ENCODE data around the gene MYOM1.
"Not testable (repeated sequence)": the region's sequence is repeated elsewhere in the genome, so short reads cannot be mapped to it uniquely, and the experiment has no call there.

MYOM1 gene

DNA sequence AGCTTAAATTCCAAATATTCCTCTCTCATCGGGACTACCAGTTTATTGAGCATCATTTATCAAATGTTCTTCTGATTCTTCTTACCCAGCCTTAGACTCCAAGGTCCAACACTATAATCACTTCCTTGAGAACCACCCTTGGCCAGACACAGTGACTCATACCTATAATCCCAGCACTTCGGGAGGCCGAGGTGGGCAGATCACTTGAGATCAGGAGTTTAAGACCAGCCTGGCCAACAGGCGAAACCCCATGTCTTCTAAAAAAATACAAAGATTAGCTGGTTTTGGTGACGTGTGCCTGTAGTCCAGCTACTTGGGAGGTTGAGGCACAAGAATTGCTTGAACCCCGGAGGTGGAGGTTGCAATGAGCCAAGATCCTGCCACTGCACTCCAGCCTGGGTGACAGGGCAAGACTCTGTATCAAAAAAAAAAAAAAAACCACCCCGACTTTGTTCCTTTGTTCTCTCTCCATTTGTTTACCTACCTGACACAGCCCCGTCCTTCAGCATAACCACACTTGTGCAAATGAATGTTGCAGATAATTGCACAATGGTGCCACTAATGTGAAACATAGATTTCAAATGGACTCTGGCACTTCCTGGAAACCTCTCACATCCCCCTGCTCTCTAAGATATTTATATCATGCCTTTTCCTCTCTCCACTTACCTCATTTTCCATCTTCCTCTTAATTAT is 167.9 kb downstream of the MYOM1 start:
- no peak for DNase-seq

DNA sequence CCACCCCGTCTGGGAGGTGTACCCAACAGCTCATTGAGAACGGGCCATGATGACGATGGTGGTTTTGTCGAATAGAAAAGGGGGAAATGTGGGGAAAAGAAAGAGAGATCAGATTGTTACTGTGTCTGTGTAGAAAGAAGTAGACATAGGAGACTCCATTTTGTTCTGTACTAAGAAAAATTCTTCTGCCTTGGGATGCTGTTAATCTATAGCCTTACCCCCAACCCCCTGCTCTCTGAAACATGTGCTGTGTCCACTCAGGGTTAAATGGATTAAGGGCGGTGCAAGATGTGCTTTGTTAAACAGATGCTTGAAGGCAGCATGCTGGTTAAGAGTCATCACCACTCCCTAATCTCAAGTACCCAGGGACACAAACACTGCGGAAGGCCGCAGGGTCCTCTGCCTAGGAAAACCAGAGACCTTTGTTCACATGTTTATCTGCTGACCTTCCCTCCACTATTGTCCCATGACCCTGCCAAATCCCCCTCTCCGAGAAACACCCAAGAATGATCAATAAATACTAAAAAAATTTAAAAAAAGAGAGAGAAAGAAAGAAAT is 169.8 kb downstream of the MYOM1 start:
- not testable (repeated sequence) for DNase-seq

DNA sequence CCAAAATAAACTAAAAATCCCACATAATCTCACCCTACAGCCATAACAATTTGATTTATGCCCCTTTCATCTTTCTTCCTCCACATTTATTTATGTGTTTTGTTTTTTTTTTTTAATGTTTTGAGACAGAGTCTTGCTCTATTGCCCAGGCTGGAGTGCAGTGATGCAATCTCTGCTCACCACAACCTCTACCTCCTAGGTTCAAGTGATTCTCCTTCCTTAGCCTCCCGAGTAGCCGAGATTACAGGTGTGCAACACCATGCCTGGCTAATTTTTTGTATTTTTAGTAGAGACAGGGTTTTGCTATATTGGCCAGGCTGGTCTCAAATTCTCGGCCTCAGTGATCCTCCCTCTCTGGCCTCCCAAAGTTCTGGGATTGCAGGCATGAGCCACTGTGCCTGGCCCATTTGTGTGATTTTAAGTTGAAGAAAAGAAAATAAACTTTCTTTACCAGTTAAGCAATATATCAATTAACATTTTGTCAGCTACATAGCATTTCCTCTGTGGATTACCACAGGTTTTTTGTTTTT is 170.9 kb downstream of the MYOM1 start:
- DNase-seq = no peak

DNA sequence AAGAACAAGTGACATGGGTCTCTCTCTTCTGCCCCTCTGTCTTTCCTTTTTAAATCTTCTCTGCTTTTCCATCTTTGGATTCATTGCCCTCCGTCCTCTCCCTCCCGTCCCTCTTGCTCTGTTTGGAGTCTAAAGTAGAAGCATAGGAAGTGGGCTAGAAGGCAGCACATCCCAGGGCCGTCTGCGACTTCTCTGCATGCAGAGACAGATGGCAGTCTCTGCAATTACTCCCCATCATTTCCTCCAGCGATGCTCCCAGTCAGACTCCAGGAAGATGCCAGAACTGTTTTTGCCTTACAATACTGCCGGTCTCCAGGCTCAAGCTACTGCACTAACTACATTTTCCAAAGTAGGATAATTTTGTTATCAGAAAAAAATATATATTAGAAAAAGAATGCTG is 171.6 kb downstream of the MYOM1 start:
- peak; percentile 59 for DNase-seq

DNA sequence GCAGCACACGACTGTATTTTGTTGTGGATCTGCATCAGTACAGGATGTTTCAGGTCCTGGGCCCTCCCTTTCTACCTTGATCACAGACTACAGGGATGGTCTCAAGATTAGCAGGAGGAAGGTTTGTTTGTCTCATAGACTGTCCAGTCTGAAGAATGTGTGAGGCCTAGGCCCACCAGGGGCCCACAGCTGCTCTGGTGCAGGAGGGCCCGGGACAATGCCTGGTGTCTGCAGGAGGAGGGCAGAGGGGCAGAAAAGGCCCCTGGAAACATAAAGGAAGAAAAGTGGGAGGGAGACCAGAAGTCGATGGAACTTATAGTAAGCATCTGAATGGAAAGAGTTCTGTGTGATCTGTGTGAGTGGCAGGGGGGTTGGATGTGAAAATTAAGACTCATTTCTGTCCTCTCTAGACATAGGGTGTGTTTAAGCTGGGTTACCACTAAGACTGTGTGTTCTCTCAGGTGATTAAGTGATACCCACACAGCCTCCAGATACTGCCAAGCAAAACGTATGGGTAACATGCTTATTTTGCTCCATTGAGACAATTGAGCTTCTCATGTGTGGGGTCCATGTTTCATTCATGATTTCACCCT is 173.5 kb downstream of the MYOM1 start:
- DNase-seq = no peak

DNA sequence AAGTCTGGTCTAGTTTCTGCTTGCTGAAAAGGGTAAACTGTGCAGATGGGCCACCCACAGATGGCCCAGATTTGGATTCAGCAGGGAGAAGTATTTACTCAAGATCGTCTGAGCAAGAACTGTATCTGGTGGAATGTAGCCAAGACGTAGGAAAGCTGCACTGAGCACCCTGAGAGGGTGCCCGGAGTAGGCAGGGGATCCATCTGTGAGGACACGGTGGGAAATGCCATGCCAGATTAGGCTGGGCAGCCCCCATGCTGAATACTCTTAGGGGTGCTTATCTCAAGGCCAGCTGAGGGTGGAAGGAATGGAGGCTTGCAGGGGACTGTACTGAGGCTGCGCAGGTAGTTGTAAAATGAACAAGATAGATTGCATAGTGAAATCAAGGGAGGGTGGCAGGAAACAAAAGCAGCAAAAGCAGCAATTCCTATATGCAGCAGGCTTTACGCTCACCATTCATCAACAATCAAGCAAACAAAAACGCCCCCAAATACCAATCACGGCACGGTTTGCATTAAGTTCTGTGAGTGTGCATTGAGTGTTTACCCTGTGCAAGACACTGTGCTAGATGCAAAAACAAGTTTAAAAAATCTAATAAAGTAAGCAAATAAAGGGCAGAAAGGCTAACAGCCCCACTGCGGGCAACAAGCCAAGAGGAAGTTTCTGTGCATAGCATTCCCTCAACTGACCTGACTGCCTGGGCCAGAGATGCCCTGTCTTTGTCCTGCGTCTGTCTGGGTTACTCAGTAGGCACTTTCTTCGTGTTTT is 174.7 kb downstream of the MYOM1 start:
- peak; percentile 73 for DNase-seq

DNA sequence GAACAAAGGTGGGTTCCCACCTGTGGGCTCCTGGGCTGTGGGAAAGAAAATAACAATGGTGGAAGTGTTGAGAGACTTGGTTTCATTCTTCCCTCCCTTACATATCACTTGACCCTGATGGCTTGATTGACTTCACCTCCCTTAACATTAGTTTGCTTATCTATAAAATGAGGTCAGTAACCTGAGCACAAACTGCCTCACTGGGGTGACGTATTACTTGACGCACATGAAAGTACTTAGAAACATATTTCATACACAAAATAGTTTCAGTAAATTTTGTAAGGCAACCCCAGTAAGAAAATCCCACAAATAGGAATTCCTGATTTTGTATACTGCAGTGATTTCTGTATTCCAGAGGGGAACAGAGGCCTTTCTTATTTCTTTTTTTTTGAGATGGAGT is 177.4 kb downstream of the MYOM1 start:
- no peak for DNase-seq

DNA sequence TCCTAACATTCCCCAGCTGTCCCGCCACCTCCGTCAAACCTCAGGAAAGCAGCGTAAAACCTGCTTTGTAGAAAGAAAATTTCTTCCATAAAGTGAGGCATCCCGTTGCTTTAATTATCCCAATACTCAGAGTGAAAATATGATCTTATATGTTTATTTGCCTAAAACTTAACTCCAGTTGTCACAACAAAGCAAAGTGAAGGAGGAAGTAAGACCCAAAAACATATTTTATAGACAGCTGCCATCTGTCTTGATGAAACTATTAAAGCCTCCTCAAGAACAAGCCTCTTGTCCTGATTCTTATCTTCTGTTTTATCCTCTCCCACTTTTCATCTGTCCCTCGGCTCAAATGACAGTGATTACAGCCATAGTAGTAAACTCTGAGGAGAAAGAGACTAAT is 177.9 kb downstream of the MYOM1 start:
- peak; percentile 77 for DNase-seq

DNA sequence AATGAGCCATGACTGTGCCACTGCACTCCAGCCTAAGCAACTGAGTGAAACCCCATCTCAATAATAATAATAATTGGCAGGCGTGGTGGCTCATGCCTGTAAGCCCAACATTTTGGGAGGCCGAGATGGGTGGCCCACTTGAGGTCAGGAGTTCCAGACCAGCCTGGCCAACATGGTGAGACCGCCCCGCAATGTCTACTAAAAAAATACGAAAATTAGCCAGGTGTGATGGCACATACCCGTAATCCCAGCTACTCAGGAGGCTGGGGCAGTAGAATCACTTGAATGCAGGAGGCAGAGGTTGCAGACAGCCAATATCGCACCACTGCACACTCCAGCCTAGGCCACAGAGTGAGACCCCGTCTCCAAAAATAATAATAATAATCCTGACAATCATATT is 178.9 kb downstream of the MYOM1 start:
- no peak for DNase-seq

DNA sequence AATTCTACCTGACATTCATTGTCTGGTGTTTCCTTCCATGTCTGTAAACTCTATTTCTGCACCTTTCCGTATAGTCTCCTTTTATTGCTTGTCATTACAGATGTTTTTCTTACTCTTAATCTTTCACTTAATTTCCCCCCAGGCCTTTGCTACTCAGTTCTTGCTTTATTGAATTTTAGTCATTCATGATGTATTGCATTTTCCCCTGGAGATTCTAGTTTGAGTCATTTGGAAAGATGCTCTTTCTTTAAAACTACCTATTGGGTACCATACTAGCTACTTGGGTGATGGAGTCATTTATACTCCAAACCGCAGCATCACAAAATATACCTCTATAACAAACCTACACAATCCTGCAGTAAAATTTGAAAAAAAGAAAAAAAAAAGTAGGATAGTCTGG is 179.6 kb downstream of the MYOM1 start:
- DNase-seq = no peak

DNA sequence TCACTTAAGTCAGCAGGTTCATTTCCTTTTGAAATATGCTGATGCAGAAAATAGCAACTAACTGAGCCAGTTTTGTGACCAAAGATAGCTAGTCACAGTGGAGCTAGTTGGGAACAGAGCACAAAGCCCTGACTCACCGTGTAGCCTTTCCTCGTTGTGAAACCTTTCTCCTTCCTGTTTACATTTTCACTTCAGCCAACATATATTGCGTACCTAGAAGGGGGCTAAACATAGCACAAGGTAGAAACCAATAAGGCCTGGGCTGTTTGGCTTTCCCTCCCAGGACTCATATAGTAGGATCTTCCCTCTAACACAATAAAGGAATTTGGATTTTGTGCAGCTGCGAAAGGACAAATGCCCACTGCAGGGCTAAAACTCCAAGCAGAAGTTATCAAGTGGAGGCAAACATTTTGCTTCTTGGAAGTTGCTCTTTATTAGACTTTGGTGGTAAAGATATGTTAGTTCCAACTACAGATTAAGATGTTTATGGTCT is 182.3 kb downstream of the MYOM1 start:
- DNase-seq = no peak

DNA sequence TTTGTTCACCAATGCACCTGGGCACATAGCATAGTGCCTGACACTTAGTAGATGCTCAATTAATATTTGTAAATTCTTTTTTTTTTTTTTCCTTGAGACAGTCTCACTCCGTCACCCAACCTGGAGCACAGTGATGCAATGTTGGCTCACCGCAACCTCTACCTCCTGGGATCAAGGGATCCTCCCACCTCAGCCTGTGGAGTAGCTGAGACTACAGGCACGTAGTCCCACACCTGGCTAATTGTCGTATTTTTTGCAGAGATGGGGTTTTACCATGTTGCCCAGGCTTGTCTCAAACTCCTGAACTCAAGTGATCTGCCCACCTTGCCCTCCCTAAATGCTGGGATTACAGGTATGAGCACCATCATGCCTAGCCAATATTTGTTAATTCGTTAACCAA is 183.7 kb downstream of the MYOM1 start:
- DNase-seq = no peak

DNA sequence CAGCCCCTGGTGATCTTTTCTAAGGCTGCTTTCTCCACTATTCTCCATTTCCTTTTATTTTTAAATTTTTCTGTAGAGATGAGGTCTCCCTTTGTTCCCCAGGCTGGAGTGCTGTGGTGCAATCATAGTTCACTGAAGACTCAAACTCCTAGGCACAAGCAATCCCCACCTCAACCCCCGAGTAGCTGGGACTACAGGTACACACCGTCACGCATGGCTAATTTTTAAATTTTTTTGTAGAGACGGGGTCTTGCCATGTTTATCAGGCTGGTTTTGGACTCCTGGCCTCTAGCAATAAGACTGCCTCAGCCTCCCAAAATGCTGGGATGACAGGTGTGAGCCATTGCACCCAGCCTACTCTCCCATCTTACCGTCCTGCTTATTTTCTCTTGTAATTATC is 184.1 kb downstream of the MYOM1 start:
- no peak for DNase-seq

DNA sequence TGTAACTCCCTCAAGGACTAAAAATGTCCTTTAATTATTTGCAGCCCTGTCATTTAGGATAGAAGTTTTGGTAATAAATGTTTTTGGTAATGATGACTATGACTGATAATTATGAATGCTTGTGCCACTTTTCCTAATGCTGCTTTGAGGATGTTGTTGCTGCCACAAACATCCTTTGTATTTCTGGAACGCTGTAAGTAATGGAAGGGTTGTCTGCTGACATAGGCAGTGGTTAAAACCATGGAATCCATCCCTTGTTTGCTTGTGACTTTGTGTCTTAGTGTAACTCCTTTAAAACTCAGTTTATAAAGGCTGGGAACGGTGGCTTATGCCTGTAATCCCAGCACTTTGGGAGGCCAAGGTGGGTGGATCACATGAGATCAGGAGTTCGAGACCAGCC is 187.0 kb downstream of the MYOM1 start:
- no peak for DNase-seq

DNA sequence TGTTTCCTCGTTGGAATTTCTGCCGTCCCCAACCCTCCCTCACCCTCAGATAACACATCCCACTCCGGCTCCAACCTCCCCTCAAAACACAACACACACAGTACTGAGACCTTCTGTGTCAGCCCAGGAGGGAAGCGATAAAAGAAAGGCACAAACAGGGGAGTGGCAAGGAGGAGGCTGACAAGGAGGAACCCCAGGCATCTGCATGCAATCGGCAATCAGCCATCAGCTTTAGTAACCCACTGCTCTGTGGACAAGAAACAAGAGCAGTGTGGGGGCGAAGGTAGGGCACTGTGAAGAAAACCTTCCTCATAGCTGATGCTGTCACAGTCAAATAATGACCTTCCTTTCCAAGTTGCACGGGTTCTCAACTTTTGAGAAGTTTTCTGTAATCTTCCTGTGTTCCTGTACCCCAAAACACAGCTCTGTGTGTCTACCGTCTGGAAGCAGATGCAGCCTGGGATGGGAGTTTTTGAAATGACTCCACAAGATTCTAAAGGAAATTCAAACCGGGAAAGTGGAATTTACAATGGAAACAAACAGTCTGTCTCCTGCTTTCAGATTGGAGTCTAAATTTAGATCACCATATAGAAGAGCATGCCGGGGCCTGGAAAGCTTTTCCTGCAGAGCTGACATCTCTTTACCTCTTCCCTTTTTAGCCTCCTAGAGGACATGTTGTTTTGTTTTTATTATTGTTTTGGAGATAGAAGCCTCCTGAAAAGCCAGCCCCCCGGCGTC is 190.4 kb downstream of the MYOM1 start:
- no peak for DNase-seq

DNA sequence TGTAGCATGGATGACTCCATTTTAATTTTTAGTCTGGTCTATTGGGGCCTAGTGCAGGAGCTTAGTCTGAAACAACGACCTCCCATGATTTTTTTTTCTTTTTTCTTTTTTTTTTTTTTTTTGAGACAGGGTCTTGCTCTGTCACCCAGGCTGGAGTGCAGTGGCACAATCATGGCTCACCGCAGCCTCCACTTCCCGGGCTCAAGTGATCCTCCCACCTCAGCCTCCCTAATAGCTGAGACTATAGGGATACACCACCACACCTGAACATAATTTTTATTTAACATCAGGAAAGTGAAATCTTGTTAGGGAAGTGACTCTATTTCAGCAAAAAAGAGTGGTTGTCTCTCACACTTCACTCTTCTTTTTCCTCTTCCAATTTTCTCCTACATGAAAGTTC is 191.7 kb downstream of the MYOM1 start:
- not testable (repeated sequence) for DNase-seq

DNA sequence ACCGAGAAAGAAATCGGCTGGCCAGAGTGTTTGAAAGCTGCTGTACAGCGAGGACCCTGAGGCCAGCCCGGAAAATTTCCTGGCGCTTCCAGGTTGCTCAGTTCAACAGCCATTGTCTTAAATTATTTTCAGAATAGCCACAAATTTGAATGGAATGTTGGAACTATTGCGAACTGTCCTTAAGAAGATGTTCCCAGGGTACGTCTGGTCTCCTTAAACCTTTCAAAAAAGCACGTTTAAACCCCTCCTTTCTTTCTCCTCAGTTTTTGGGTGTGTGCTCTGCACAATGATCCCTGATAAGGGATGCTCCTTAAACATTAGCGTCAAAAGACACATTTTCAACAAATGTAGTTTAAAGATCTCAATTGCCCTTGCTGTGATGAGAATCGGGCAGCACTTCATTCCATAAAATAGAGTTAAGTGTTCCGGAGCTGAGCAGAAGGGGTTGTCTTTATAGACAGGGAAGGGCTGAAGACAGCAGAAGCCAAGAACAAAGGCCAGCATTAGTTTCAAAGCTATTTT is 192.3 kb downstream of the MYOM1 start:
- no peak for DNase-seq

DNA sequence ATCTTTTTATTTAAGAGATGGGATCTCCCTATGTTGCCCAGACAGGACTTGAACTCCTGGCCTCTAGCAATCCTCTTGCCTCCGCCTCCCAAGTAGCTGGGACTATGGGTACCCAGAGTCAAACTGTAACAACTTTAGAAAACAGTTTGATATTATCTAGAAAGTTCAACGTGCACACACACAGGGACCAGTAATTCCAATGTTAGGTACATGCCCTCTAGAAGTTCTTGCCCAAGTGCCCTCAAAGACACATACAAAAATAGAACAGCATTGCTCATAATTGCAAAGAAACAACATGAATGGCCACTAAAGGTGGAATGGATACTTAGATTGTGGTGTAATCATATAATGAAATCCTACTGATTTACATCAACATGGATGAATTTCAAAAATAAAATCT is 194.2 kb downstream of the MYOM1 start:
- no peak for DNase-seq

DNA sequence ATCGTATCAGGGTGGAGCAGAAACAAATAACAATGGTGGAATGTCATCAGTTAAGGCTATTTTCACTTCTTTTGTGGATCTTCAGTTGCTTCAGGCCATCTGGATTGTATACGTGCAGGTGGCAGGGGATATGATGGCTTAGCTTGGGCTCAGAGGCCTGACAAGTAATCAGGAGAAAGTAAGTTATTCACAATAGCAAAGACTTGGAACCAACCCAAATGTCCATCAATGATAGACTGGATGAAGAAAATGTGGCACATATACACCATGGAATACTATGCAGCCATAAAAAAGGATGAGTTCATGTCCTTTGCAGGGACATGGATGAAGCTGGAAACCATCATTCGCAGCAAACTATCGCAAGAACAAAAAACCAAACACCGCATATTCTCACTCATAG is 196.2 kb downstream of the MYOM1 start:
- not testable (repeated sequence) for DNase-seq

Measured in NCI-H2171 treated with DMSO at 0.1 percent for 48 hours (cell line).